ENCODE measurements around the gene STPG2.

Gene STPG2

DNA sequence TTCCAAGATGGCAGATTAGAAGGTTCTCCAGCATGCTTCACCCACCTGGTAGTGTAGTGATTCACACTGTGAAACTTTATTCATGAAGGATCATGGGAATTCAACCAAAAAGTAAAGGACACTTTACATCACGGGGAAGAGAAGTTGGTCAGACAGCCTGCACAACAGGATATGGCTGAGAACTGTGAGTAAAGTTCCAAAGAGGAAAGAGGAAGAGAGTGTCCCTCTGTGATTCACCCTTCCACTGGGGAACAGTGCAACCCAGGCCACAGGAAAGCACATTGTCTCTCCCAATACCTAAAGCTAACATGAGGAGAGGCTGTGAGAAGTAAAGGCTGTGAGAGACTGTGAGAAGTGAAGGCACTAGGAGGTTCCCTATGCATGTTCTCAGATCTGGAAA, 137.2 kb downstream of the STPG2 start:
- no peak overlapping the region for H3K4me2 ChIP-seq (ENCODE audit: low read length, poor library complexity, severe bottlenecking)
- H2AK5ac ChIP-seq (ENCODE audit: low read length, severe bottlenecking): no peak overlapping the region
- no peak overlapping the region for H3K23ac ChIP-seq (ENCODE audit: low read length in 2 of 2)
- H4K91ac ChIP-seq (ENCODE audit: low read length): no peak overlapping the region
- H3K4ac ChIP-seq (ENCODE audit: low read depth in 1 of 2, low read length in 2 of 2): no peak overlapping the region
- no peak overlapping the region for H2BK120ac ChIP-seq (ENCODE audit: low read depth, low read length)
- no peak overlapping the region for H3K9ac ChIP-seq (ENCODE audit: low read length)
- H2BK12ac ChIP-seq (ENCODE audit: low read length in 2 of 2): no peak overlapping the region
- no peak overlapping the region for H3K14ac ChIP-seq (ENCODE audit: low read length in 2 of 2)
- H2AFZ ChIP-seq (ENCODE audit: low read depth, low read length): no peak overlapping the region
- DNase-seq: no peak
- no peak overlapping the region for H2BK5ac ChIP-seq (ENCODE audit: low read depth, low read length, poor library complexity, severe bottlenecking)
- peaks cover 26% of the 10 kb centered on the region for H3K9me3 ChIP-seq (ENCODE audit: control insufficient read depth, low read length)
- no peak overlapping the region for H3K18ac ChIP-seq (ENCODE audit: low read depth in 1 of 2, low read length in 2 of 2)
- H3K79me1 ChIP-seq (replicated peaks; ENCODE audit: low read length, poor library complexity, severe bottlenecking): no peaks in the 10 kb centered on the region
- no peaks in the 10 kb centered on the region for H3K36me3 ChIP-seq (ENCODE audit: control insufficient read depth in 1 of 2, insufficient read depth in 2 of 2, low read depth in 1 of 2, low read length in 2 of 2)
- H3K4me1 ChIP-seq (ENCODE audit: control insufficient read depth, insufficient read depth, low read depth, low read length): no peaks in the 10 kb centered on the region
- no peak overlapping the region for H3K27ac ChIP-seq (ENCODE audit: low read length, poor library complexity, severe bottlenecking)
- H4K8ac ChIP-seq (ENCODE audit: low read length): no peak overlapping the region
- H3K27me3 ChIP-seq (ENCODE audit: control insufficient read depth in 1 of 2, insufficient read depth in 1 of 2, low read length in 2 of 2): no peaks in the 10 kb centered on the region
- H3K4me3 ChIP-seq (ENCODE audit: insufficient read depth in 1 of 2, low read depth in 1 of 2, low read length in 2 of 2): no peak overlapping the region
- no peak overlapping the region for H2BK15ac ChIP-seq (ENCODE audit: low read depth, poor library complexity, severe bottlenecking)
- 69% methylated on average over 1 of the region's 1 CpG for WGBS

DNA sequence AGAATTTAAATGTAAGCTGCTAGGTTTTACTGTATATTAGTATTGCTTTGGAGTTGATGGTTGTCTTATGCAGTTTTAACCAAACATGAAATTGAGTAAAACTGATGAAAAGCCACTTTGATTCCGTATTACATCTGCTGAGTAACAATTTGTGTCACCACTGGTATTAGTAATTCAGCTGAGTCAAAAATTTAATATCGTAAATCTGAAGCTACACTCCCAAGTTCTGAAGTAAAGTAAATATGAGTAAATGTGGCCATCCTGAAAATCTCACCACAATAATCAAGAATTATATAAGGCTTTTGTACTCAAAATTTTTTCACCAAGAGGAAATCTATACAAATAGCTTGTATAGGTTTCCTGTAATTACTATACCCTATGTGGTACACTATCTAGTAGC, 142.3 kb downstream of the STPG2 start:
- Histone ChIP-seq H2AFZ (ENCODE audit: low read depth, low read length) (no peak overlapping the region), H4K8ac (ENCODE audit: low read length) (no peak overlapping the region), H3K9me3 (ENCODE audit: control insufficient read depth, low read length) (peaks cover 11% of the 10 kb centered on the region), H3K4ac (ENCODE audit: low read depth in 1 of 2, low read length in 2 of 2) (no peak overlapping the region), H2BK12ac (ENCODE audit: low read length in 2 of 2) (no peak overlapping the region), H2BK120ac (ENCODE audit: low read depth, low read length) (no peak overlapping the region), H3K23ac (ENCODE audit: low read length in 2 of 2) (no peak overlapping the region), H3K4me1 (ENCODE audit: control insufficient read depth, insufficient read depth, low read depth, low read length) (no peaks in the 10 kb centered on the region), H3K9ac (ENCODE audit: low read length) (no peak overlapping the region), H4K91ac (ENCODE audit: low read length) (no peak overlapping the region), H3K18ac (ENCODE audit: low read depth in 1 of 2, low read length in 2 of 2) (no peak overlapping the region), H2BK5ac (ENCODE audit: low read depth, low read length, poor library complexity, severe bottlenecking) (no peak overlapping the region), H3K4me3 (ENCODE audit: insufficient read depth in 1 of 2, low read depth in 1 of 2, low read length in 2 of 2) (no peak overlapping the region), H2AK5ac (ENCODE audit: low read length, severe bottlenecking) (no peak overlapping the region), H3K36me3 (ENCODE audit: control insufficient read depth in 1 of 2, insufficient read depth in 2 of 2, low read depth in 1 of 2, low read length in 2 of 2) (no peaks in the 10 kb centered on the region), H2BK15ac (ENCODE audit: low read depth, poor library complexity, severe bottlenecking) (no peak overlapping the region), H3K14ac (ENCODE audit: low read length in 2 of 2) (no peak overlapping the region), H3K4me2 (ENCODE audit: low read length, poor library complexity, severe bottlenecking) (no peak overlapping the region), H3K79me1 (replicated peaks; ENCODE audit: low read length, poor library complexity, severe bottlenecking) (no peaks in the 10 kb centered on the region), H3K27me3 (ENCODE audit: control insufficient read depth in 1 of 2, insufficient read depth in 1 of 2, low read length in 2 of 2) (no peaks in the 10 kb centered on the region), H3K27ac (ENCODE audit: low read length, poor library complexity, severe bottlenecking) (no peak overlapping the region)
- DNase-seq: no peak
- WGBS: no CpG with 5 or more reads among the region's 2 CpGs

DNA sequence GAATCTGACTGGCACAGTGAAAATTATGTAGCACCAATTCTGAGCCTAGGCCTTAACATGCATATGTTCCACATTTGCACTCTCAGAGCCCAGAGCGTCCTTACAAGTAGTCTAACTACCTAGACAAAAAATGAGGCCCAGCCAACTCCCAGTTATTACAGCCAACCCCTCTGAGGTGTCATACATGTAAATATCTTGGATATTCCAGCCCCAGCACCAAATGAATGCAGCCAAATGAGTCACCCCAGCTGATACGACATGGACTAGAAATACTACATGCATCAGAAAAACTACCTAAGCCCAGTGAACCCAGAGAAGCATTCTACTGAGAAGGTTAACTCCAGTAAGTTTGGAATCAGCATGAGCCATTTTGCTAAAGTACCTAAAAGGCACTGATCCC, 145.1 kb downstream of the STPG2 start:
- Histone ChIP-seq H3K18ac (ENCODE audit: low read depth in 1 of 2, low read length in 2 of 2) (no peak overlapping the region), H3K27me3 (ENCODE audit: control insufficient read depth in 1 of 2, insufficient read depth in 1 of 2, low read length in 2 of 2) (no peaks in the 10 kb centered on the region), H3K4me1 (ENCODE audit: control insufficient read depth, insufficient read depth, low read depth, low read length) (no peaks in the 10 kb centered on the region), H3K9ac (ENCODE audit: low read length) (no peak overlapping the region), H4K8ac (ENCODE audit: low read length) (no peak overlapping the region), H3K36me3 (ENCODE audit: control insufficient read depth in 1 of 2, insufficient read depth in 2 of 2, low read depth in 1 of 2, low read length in 2 of 2) (no peaks in the 10 kb centered on the region), H3K14ac (ENCODE audit: low read length in 2 of 2) (no peak overlapping the region), H3K4ac (ENCODE audit: low read depth in 1 of 2, low read length in 2 of 2) (no peak overlapping the region), H3K27ac (ENCODE audit: low read length, poor library complexity, severe bottlenecking) (no peak overlapping the region), H4K91ac (ENCODE audit: low read length) (no peak overlapping the region), H2BK5ac (ENCODE audit: low read depth, low read length, poor library complexity, severe bottlenecking) (no peak overlapping the region), H3K23ac (ENCODE audit: low read length in 2 of 2) (no peak overlapping the region), H3K4me3 (ENCODE audit: insufficient read depth in 1 of 2, low read depth in 1 of 2, low read length in 2 of 2) (no peak overlapping the region), H2BK12ac (ENCODE audit: low read length in 2 of 2) (no peak overlapping the region), H2AFZ (ENCODE audit: low read depth, low read length) (no peak overlapping the region), H2BK120ac (ENCODE audit: low read depth, low read length) (no peak overlapping the region), H3K4me2 (ENCODE audit: low read length, poor library complexity, severe bottlenecking) (no peak overlapping the region), H2AK5ac (ENCODE audit: low read length, severe bottlenecking) (no peak overlapping the region), H3K9me3 (ENCODE audit: control insufficient read depth, low read length) (peaks cover 14% of the 10 kb centered on the region), H3K79me1 (replicated peaks; ENCODE audit: low read length, poor library complexity, severe bottlenecking) (no peaks in the 10 kb centered on the region), H2BK15ac (ENCODE audit: low read depth, poor library complexity, severe bottlenecking) (no peak overlapping the region)
- DNase-seq: no peak
- WGBS: 73% methylated on average over 2 of the region's 2 CpGs

DNA sequence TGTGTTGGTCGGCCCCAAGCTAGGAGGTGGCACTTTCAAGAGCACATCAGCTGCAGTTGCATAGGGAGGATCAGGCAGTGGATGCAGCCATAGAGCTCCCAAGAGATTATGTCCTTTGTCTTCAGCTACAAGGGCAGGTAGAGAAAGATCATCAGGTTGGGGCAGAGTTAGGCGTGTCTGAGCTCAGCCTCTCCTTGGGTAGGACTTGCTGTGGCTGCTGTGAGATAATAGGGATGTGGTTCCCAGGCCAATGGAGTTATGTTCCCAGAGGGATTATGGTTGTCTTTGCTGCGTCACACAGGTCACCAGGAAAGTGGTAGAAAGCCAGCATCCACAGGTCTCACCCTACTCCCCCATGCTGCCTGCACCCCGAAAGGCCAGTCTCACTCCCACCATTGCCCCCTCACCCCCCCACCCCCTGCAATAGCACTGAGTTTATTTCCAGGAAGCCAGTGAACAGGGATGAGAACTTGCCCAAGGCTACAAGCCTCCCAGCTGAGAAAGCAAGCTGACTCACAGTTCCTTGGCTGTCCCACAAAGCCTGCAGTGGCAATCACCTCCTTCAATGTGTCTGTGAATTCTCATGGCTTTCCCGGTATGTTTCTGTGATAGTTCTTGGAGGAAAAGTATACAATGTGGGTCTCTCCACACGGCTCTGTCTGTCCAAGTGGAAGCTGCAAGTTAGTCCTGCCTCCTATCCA, 148.4 kb downstream of the STPG2 start:
- Histone ChIP-seq H2AFZ (ENCODE audit: low read depth, low read length) (no peak overlapping the region), H4K91ac (ENCODE audit: low read length) (no peak overlapping the region), H3K14ac (ENCODE audit: low read length in 2 of 2) (no peak overlapping the region), H3K4me3 (ENCODE audit: insufficient read depth in 1 of 2, low read depth in 1 of 2, low read length in 2 of 2) (no peak overlapping the region), H3K9ac (ENCODE audit: low read length) (no peak overlapping the region), H3K4me2 (ENCODE audit: low read length, poor library complexity, severe bottlenecking) (no peak overlapping the region), H4K8ac (ENCODE audit: low read length) (no peak overlapping the region), H2BK5ac (ENCODE audit: low read depth, low read length, poor library complexity, severe bottlenecking) (no peak overlapping the region), H3K4ac (ENCODE audit: low read depth in 1 of 2, low read length in 2 of 2) (no peak overlapping the region), H3K27me3 (ENCODE audit: control insufficient read depth in 1 of 2, insufficient read depth in 1 of 2, low read length in 2 of 2) (no peaks in the 10 kb centered on the region), H2AK5ac (ENCODE audit: low read length, severe bottlenecking) (no peak overlapping the region), H2BK15ac (ENCODE audit: low read depth, poor library complexity, severe bottlenecking) (no peak overlapping the region), H3K9me3 (ENCODE audit: control insufficient read depth, low read length) (peaks cover 14% of the 10 kb centered on the region), H2BK120ac (ENCODE audit: low read depth, low read length) (no peak overlapping the region), H3K27ac (ENCODE audit: low read length, poor library complexity, severe bottlenecking) (no peak overlapping the region), H2BK12ac (ENCODE audit: low read length in 2 of 2) (no peak overlapping the region), H3K23ac (ENCODE audit: low read length in 2 of 2) (no peak overlapping the region), H3K4me1 (ENCODE audit: control insufficient read depth, insufficient read depth, low read depth, low read length) (no peaks in the 10 kb centered on the region), H3K36me3 (ENCODE audit: control insufficient read depth in 1 of 2, insufficient read depth in 2 of 2, low read depth in 1 of 2, low read length in 2 of 2) (no peaks in the 10 kb centered on the region), H3K79me1 (replicated peaks; ENCODE audit: low read length, poor library complexity, severe bottlenecking) (no peaks in the 10 kb centered on the region), H3K18ac (ENCODE audit: low read depth in 1 of 2, low read length in 2 of 2) (no peak overlapping the region)
- WGBS: 78% methylated on average over 6 of the region's 6 CpGs
- DNase-seq: no peak
